Mucosa of gallbladder (tissue), 1 donor: ENCODE results near the gene HLA-F. TPM values are rescaled to one million over a fixed set of nuclear protein-coding genes. Genes with fewer than 3 reads are reported as not detected.

ENCODE experiments used
- DNase-seq: peaks from one replicate; pipeline ENCODE4 v3.0.0-alpha.2; 2020; ENCODE audit warnings: low spot score
- total RNA-seq: library from RNA; stranded (reverse); gene quantifications from one replicate; pipeline ENCODE4 v1.2.1, GENCODE V29; 2021
- donor health status: DM: no; HTN: no; CAD: no.

The HLA-F gene
- total RNA-seq, 1 donor from 2014 or later = 87.3 TPM

- no peak for DNase-seq
These were observed 40.5 kb downstream of the HLA-F start for GRCh38 chr6:29763491-29764289.

GRCh38 chr6:29764422-29765196, 41.4 kb downstream of the HLA-F start:
- no peak for DNase-seq

- no peak for DNase-seq
These were observed 46.1 kb downstream of the HLA-F start for GRCh38 chr6:29769336-29769735.

DNA sequence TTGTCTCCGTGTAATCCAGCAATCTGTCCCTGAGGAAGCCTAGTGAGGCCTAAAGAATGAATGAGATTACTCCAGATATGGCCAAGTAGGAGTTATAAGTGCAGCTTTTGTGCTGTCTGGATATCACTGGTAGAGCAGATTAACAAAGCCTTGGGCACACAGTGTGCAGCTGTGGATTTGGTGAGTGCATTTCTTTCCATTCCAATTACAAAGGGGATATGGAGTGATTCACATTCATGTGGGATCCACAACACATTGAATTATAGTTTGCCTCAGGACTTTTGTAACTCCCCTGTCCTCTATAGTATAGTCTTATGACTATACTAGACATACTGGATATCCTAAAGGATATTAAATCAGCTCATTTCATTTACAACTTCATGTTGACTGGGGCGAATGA, 47.1 kb downstream of the HLA-F start:
- no peak for DNase-seq

- DNase-seq = no peak
These were observed 53.5 kb downstream of the HLA-F start for GRCh38 chr6:29776684-29777083.

Other genes starting within 250 kb of the HLA-F start
- 0.26 TPM for gene MAS1L, start 235.5 kb upstream of the HLA-F start, total RNA-seq
- gene UBD, start 163.7 kb upstream of the HLA-F start, total RNA-seq = not detected
- not detected for gene OR2H2, start 138.3 kb upstream of the HLA-F start, total RNA-seq
- 52.4 TPM for gene GABBR1, start 90.3 kb upstream of the HLA-F start, total RNA-seq
- gene MOG, start 66.3 kb upstream of the HLA-F start, total RNA-seq = not detected
- gene ZFP57, start 42.3 kb upstream of the HLA-F start, total RNA-seq = 0.12 TPM
- 0.52 TPM for gene HLA-G, start 104.4 kb downstream of the HLA-F start, total RNA-seq
- 1,097 TPM for gene HLA-A, start 219.1 kb downstream of the HLA-F start, total RNA-seq